Ovary (tissue), 9 donors: ENCODE results near the gene GARNL3. TPM values are rescaled to one million over a fixed set of nuclear protein-coding genes. Genes with fewer than 3 reads are reported as not detected.

Experiments
- DNase-seq, 5 donors: peaks; one replicate each; pipeline ENCODE4 v3.0.0-alpha.2; 2019 to 2020
- H3K27ac ChIP-seq, 2 donors: fragments of 200-600 bp; one replicate each; pipeline versions ENCODE4 v1.5.1 to v1.8.0; 2019 to 2022
- H3K27me3 ChIP-seq: fragments of 200-600 bp; one replicate; pipeline ENCODE4 v1.8.0; 2022
- H3K36me3 ChIP-seq: fragments of 200-600 bp; sonication (generic); one replicate; pipeline ENCODE4 v1.5.1; 2019
- H3K4me1 ChIP-seq: one replicate; pipeline ENCODE4 v1.8.1; 2013; ENCODE audit warnings: mild to moderate bottlenecking, moderate library complexity; ENCODE audit not compliant: insufficient read depth
- H3K4me3 ChIP-seq: fragments of 200-600 bp; sonication (generic); one replicate; pipeline ENCODE4 v1.5.1; 2017
- H3K9me3 ChIP-seq, 2 donors: fragments of 200-600 bp in 1 of 2; sonication (generic) in 1 of 2; one replicate each; pipeline versions ENCODE4 v1.5.1 to v1.8.1; 2013 to 2019; ENCODE audit warnings: mild to moderate bottlenecking in 1 of 2, moderate library complexity in 1 of 2
- CTCF ChIP-seq, 3 donors: fragments of 450-650 bp in 2 of 3; fragments of 200-600 bp in 1 of 3; IDR thresholded peaks; one replicate each; pipeline versions ENCODE4 v1.5.1 to v1.8.0; 2016 to 2022; ENCODE audit warnings: antibody characterized with exemption in 3 of 3, mild to moderate bottlenecking in 1 of 3
- EP300 ChIP-seq: sonication (generic); formaldehyde crosslinking; IDR thresholded peaks from one replicate; pipeline ENCODE4 v1.6.1; 2017; ENCODE audit warnings: antibody characterized with exemption
- POLR2A ChIP-seq: fragments of 450-650 bp; IDR thresholded peaks from one replicate; pipeline ENCODE4 v1.6.1; 2017; ENCODE audit warnings: antibody characterized with exemption, mild to moderate bottlenecking, moderate library complexity
- WGBS, 3 donors: extraction: QIAGEN DNeasy Blood & Tissue Kit in 1 of 3; methylation state at CpG; one replicate each; pipeline versions ENCODE4 v1.1.5 to v1.1.7; 2013 to 2017; 5-methylcytosine and 5-hydroxymethylcytosine counted together
- intact Hi-C, 4 donors: fragments of 100-400 bp; cut with DNase I; formaldehyde crosslinking; loops; one replicate each; pipeline versions ENCODE4 v1.11.0 to v1.15.1; 2022 to 2023
- polyA plus RNA-seq, 2 donors: library from polyadenylated mRNA; stranded (reverse); fragments of 200-250 nt in 1 of 2; fragments of 350-450 nt in 1 of 2; fragmentation: Illumina TruSeq in 1 of 2; extraction: RNeasy Lipid Tissue Mini Kit (QIAGEN cat#74804) in 1 of 2; gene quantifications; one replicate each; pipeline ENCODE4 v1.2.3, GENCODE V29; 2013 to 2014
- total RNA-seq, 7 donors: library from RNA; depleted of rRNA in 2 of 7; stranded (reverse); fragments of >200 nt in 2 of 7; fragmentation: NEBNext Ultra II Directional in 3 of 7; extraction: Animal tissue kit (Norgen Biotek cat#: 25700) in 3 of 7; gene quantifications; one replicate each; pipeline versions ENCODE4 v1.1.0 to v1.2.4, GENCODE V29; 2016 to 2023
- donor health status: DM: no; HTN: no; CAD: no; lungs with moderate emphysema.
- donor health status: DM: no; HTN: no; CAD: no.
- donor health status: Bipolar disorder and iron deficiency.
- donor health status: DM: yes; HTN: yes; CAD: no.
- donor health status: DM: no; HTN: no; CAD: no.
- donor health status: DM: yes; HTN: yes; CAD: no.

Gene GARNL3
- total and polyA plus RNA-seq, 9 donors = 8.9 to 30.7 (median 22.9) TPM

GRCh38 chr9:127255692-127256091 lies 8.9 kb upstream of the GARNL3 start:
- Histone ChIP-seq H3K4me1 (no peaks in the 10 kb centered on the region), H3K27me3 (no peaks in the 10 kb centered on the region), H3K9me3 (no peaks in the 10 kb centered on the region), H3K27ac (no peak overlapping the region), H3K36me3 (no peaks in the 10 kb centered on the region), H3K4me3 (no peak overlapping the region)
- no peak for DNase-seq
- no peak for TF ChIP-seq POLR2A
- intact Hi-C loops = no loop called here

GRCh38 chr9:127256324-127256723 lies 8.2 kb upstream of the GARNL3 start:
- H3K27me3 ChIP-seq = no peaks in the 10 kb centered on the region
- no peak overlapping the region for H3K4me3 ChIP-seq
- intact Hi-C loops = no loop called here
- 90 to 92% (median 90%) methylated on average over 5 of the region's 5 CpGs for WGBS, 3 donors
- DNase-seq = no peak
- H3K36me3 ChIP-seq = no peaks in the 10 kb centered on the region
- no peak for TF ChIP-seq POLR2A
- no peak for TF ChIP-seq CTCF (IDR thresholded peaks at IDR 0.05)
- no peak for TF ChIP-seq EP300
- H3K27ac ChIP-seq = no peak overlapping the region
- no peaks in the 10 kb centered on the region for H3K9me3 ChIP-seq
- no peaks in the 10 kb centered on the region for H3K4me1 ChIP-seq

- Histone ChIP-seq H3K27me3 (no peaks in the 10 kb centered on the region), H3K27ac (no peak overlapping the region), H3K4me1 (no peaks in the 10 kb centered on the region), H3K9me3 (no peaks in the 10 kb centered on the region), H3K4me3 (no peak overlapping the region), H3K36me3 (no peaks in the 10 kb centered on the region)
- no peak for DNase-seq
- TF ChIP-seq CTCF (IDR thresholded peaks at IDR 0.05) (no peak), EP300 (no peak), POLR2A (no peak)
- intact Hi-C loops = no loop called here
- WGBS, 3 donors = 72 to 83% (median 77%) methylated on average over 7 of the region's 7 CpGs
Observed at GRCh38 chr9:127258606-127259471, 5.7 kb upstream of the GARNL3 start.

GRCh38 chr9:127262602-127263001 lies 2.0 kb upstream of the GARNL3 start:
- intact Hi-C loops = no loop called here
- H3K27me3 ChIP-seq = no peaks in the 10 kb centered on the region
- H3K27ac ChIP-seq = no peak overlapping the region
- no peak for TF ChIP-seq POLR2A
- TF ChIP-seq CTCF (IDR thresholded peaks at IDR 0.05) = no peak
- TF ChIP-seq EP300 = no peak
- H3K9me3 ChIP-seq = no peaks in the 10 kb centered on the region
- no peak overlapping the region for H3K4me3 ChIP-seq
- no peaks in the 10 kb centered on the region for H3K36me3 ChIP-seq
- no peak for DNase-seq
- no peaks in the 10 kb centered on the region for H3K4me1 ChIP-seq

GRCh38 chr9:127263237-127263636 lies 1.3 kb upstream of the GARNL3 start:
- 94 to 96% (median 95%) methylated on average over 9 of the region's 9 CpGs for WGBS, 3 donors
- Histone ChIP-seq H3K36me3 (no peaks in the 10 kb centered on the region), H3K4me3 (no peak overlapping the region), H3K9me3 (no peaks in the 10 kb centered on the region), H3K27ac (no peak overlapping the region), H3K27me3 (no peaks in the 10 kb centered on the region), H3K4me1 (no peaks in the 10 kb centered on the region)
- TF ChIP-seq CTCF (IDR thresholded peaks at IDR 0.05) (no peak), POLR2A (no peak), EP300 (no peak)
- DNase-seq = no peak
- intact Hi-C loops = no loop called here
